Choroid plexus epithelial cell (primary cell): ENCODE measurements around the gene IRAG1.

ENCODE experiments used
- DNase-seq: peaks from one replicate; pipeline ENCODE4 v3.0.0-alpha.2; 2010; ENCODE audit warnings: low read depth
- H3K4me3 ChIP-seq: 2 replicates; pipeline ENCODE4 v1.5.1; 2011; ENCODE audit warnings: low read depth, mild to moderate bottlenecking, control low read depth, low read length, moderate library complexity
- CTCF ChIP-seq: conservative IDR thresholded peaks from 2 replicates; pipeline ENCODE4 v1.5.1; 2011; ENCODE audit warnings: low read depth, mild to moderate bottlenecking, control low read depth, inconsistent platforms, low read length, moderate library complexity

The IRAG1 gene

GRCh38 chr11:10728789-10729472 is 35.4 kb upstream of the IRAG1 start:
- no peak for TF ChIP-seq CTCF

GRCh38 chr11:10728154-10728553 is 34.6 kb upstream of the IRAG1 start:
- no peak for DNase-seq
- no peak overlapping the region for H3K4me3 ChIP-seq
- no peak for TF ChIP-seq CTCF

More at GRCh38 chr11:10728789-10729472, 35.4 kb upstream of the IRAG1 start:
- peak overlapping the region; percentile 63 for H3K4me3 ChIP-seq
- peak; percentile 29 for DNase-seq

GRCh38 chr11:10727146-10727851 is 33.7 kb upstream of the IRAG1 start:
- DNase-seq: peak; percentile 35
- no peak overlapping the region for H3K4me3 ChIP-seq
- no peak for TF ChIP-seq CTCF

GRCh38 chr11:10725907-10726253 is 32.3 kb upstream of the IRAG1 start:
- no peak overlapping the region for H3K4me3 ChIP-seq
- no peak for DNase-seq
- no peak for TF ChIP-seq CTCF

GRCh38 chr11:10725114-10725906 is 31.8 kb upstream of the IRAG1 start:
- TF ChIP-seq CTCF: no peak
- DNase-seq: peak; percentile 82
- no peak overlapping the region for H3K4me3 ChIP-seq

- no peak for DNase-seq
- no peak for TF ChIP-seq CTCF
- H3K4me3 ChIP-seq: no peak overlapping the region
Observed at GRCh38 chr11:10722307-10722706, 28.8 kb upstream of the IRAG1 start.
